ENCODE results near the gene GOLGA1. TPM values are rescaled to one million over a fixed set of nuclear protein-coding genes. Genes with fewer than 3 reads are reported as not detected.

GOLGA1 gene
- total and polyA plus RNA-seq, 2 donors = 7.3 to 9.5 TPM

GRCh38 chr9:124894035-124894740, 46.7 kb downstream of the GOLGA1 start:
- Histone ChIP-seq H3K36me3 (ENCODE audit: control insufficient read depth in 2 of 2, insufficient read depth in 2 of 2, low read length in 1 of 2) (peaks cover 37% of the 10 kb centered on the region in 2 donors), H3K4me1 (ENCODE audit: control insufficient read depth in 2 of 2, insufficient read depth in 2 of 2, low read length in 2 of 2) (no peaks in the 10 kb centered on the region), H3K27me3 (ENCODE audit: control insufficient read depth in 2 of 2, insufficient read depth in 1 of 2, low read length in 1 of 2) (peaks cover 18 to 54% of the 10 kb centered on the region in 2 donors), H3K27ac (ENCODE audit: low read depth in 1 of 2, low read length in 1 of 2) (no peak overlapping the region), H3K9me3 (ENCODE audit: control insufficient read depth in 2 of 2, insufficient read depth in 1 of 2, low read length in 1 of 2) (peaks cover under 1 to 12% of the 10 kb centered on the region in 2 donors), H3K4me3 (ENCODE audit: low read length in 2 of 2) (no peak overlapping the region)
- no peak for DNase-seq (ENCODE audit: low read depth in 6 of 9, low spot score in 9 of 9)
- 97% methylated on average over 9 of the region's 9 CpGs for WGBS

DNA sequence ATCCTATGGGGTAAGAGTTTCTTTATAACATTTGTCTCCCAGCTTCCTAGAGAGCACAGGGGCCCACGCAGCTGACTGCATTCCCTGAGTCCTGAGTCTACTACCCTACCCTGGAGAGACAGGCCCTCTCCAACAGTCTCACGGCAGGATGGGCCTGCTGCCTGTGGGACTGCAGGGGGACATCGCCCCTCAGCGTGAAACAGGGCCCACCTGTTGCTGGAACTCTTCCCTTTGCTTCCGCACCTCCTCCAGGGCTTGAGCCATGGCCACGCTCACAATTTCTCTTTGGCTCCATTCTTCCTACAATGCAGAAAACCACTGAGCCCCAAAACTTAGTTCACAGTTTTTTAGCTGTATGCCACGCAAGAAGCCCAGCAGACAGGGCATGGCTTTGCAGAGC, 50.7 kb downstream of the GOLGA1 start:
- no peaks in the 10 kb centered on the region for H3K4me1 ChIP-seq (ENCODE audit: control insufficient read depth in 2 of 2, insufficient read depth in 2 of 2, low read length in 2 of 2)
- H3K27ac ChIP-seq (ENCODE audit: low read depth in 1 of 2, low read length in 1 of 2) = no peak overlapping the region
- WGBS = over 99% methylated on average over 7 of the region's 7 CpGs
- H3K36me3 ChIP-seq (ENCODE audit: control insufficient read depth in 2 of 2, insufficient read depth in 2 of 2, low read length in 1 of 2) = peaks cover 42 to 59% of the 10 kb centered on the region in 2 donors
- peaks cover 2% of the 10 kb centered on the region in 2 donors for H3K9me3 ChIP-seq (ENCODE audit: control insufficient read depth in 2 of 2, insufficient read depth in 1 of 2, low read length in 1 of 2)
- DNase-seq (ENCODE audit: low read depth in 6 of 9, low spot score in 9 of 9) = no peak
- peaks cover 22 to 71% of the 10 kb centered on the region in 2 donors for H3K27me3 ChIP-seq (ENCODE audit: control insufficient read depth in 2 of 2, insufficient read depth in 1 of 2, low read length in 1 of 2)
- H3K4me3 ChIP-seq (ENCODE audit: low read length in 2 of 2) = no peak overlapping the region

DNA sequence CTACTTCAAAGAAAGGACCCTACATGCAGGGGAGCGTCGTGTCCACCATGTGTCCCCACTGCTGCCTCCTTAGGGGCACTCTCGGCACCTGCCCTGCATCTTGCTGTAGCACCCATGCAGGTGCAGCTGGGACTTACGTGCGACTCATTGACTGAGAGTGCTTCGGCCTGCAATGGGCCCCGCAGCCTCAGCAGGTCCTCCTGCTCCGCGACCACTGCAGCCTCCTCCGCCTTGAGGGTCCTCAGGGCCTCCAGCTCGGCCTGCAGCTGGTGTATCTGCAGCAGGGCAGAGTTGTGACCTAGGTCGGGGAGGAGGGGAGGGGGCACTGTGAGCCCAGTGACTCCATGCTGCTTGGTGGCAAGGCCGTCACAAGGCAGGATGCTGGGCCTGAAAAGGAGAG, 51.9 kb downstream of the GOLGA1 start:
- no peaks in the 10 kb centered on the region for H3K4me1 ChIP-seq (ENCODE audit: control insufficient read depth in 2 of 2, insufficient read depth in 2 of 2, low read length in 2 of 2)
- H3K36me3 ChIP-seq (ENCODE audit: control insufficient read depth in 2 of 2, insufficient read depth in 2 of 2, low read length in 1 of 2) = peaks cover 40 to 63% of the 10 kb centered on the region in 2 donors
- H3K9me3 ChIP-seq (ENCODE audit: control insufficient read depth in 2 of 2, insufficient read depth in 1 of 2, low read length in 1 of 2) = peaks cover 0 to 2% of the 10 kb centered on the region in 2 donors
- 98% methylated on average over 13 of the region's 13 CpGs for WGBS
- H3K27ac ChIP-seq (ENCODE audit: low read depth in 1 of 2, low read length in 1 of 2) = no peak overlapping the region
- no peak for DNase-seq (ENCODE audit: low read depth in 6 of 9, low spot score in 9 of 9)
- peaks cover 22 to 71% of the 10 kb centered on the region in 2 donors for H3K27me3 ChIP-seq (ENCODE audit: control insufficient read depth in 2 of 2, insufficient read depth in 1 of 2, low read length in 1 of 2)
- no peak overlapping the region for H3K4me3 ChIP-seq (ENCODE audit: low read length in 2 of 2)

DNA sequence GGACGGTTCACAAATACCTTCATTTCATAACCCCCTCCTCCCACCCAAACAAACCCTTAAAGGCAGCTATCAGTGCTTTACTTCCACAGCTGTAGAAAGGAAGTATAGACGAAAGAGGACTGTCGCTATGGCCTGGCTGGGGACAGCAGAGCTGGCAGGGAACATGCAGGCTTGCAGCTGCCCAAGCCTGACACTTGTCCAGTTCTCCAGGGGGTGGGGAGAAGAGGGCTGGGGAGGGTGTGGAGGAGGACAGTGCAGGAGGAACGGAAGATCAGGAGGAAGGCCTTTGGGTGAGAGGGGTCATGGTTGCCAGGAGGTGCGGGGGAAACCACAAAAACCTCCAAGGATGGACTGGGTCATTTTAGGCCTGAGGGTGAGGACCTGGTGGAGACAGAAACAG, 53.1 kb downstream of the GOLGA1 start:
- Histone ChIP-seq H3K36me3 (ENCODE audit: control insufficient read depth in 2 of 2, insufficient read depth in 2 of 2, low read length in 1 of 2) (peaks cover 33 to 63% of the 10 kb centered on the region in 2 donors), H3K27ac (ENCODE audit: low read depth in 1 of 2, low read length in 1 of 2) (no peak overlapping the region), H3K4me3 (ENCODE audit: low read length in 2 of 2) (no peak overlapping the region), H3K9me3 (ENCODE audit: control insufficient read depth in 2 of 2, insufficient read depth in 1 of 2, low read length in 1 of 2) (peaks cover 0 to 2% of the 10 kb centered on the region in 2 donors), H3K4me1 (ENCODE audit: control insufficient read depth in 2 of 2, insufficient read depth in 2 of 2, low read length in 2 of 2) (no peaks in the 10 kb centered on the region), H3K27me3 (ENCODE audit: control insufficient read depth in 2 of 2, insufficient read depth in 1 of 2, low read length in 1 of 2) (peaks cover 22 to 65% of the 10 kb centered on the region in 2 donors)
- WGBS = 99% methylated on average over 5 of the region's 5 CpGs
- DNase-seq (ENCODE audit: low read depth in 6 of 9, low spot score in 9 of 9) = no peak

- H3K4me3 ChIP-seq (ENCODE audit: low read length in 2 of 2) = no peak overlapping the region
- H3K27me3 ChIP-seq (ENCODE audit: control insufficient read depth in 2 of 2, insufficient read depth in 1 of 2, low read length in 1 of 2) = peaks cover 20 to 61% of the 10 kb centered on the region in 2 donors
- 97% methylated on average over 17 of the region's 17 CpGs for WGBS
- H3K36me3 ChIP-seq (ENCODE audit: control insufficient read depth in 2 of 2, insufficient read depth in 2 of 2, low read length in 1 of 2) = peaks cover 34 to 68% of the 10 kb centered on the region in 2 donors
- H3K4me1 ChIP-seq (ENCODE audit: control insufficient read depth in 2 of 2, insufficient read depth in 2 of 2, low read length in 2 of 2) = no peaks in the 10 kb centered on the region
- DNase-seq (ENCODE audit: low read depth in 6 of 9, low spot score in 9 of 9) = no peak
- no peak overlapping the region for H3K27ac ChIP-seq (ENCODE audit: low read depth in 1 of 2, low read length in 1 of 2)
- peaks cover 0 to 2% of the 10 kb centered on the region in 2 donors for H3K9me3 ChIP-seq (ENCODE audit: control insufficient read depth in 2 of 2, insufficient read depth in 1 of 2, low read length in 1 of 2)
These were observed 53.9 kb downstream of the GOLGA1 start for GRCh38 chr9:124886866-124887492.

DNA sequence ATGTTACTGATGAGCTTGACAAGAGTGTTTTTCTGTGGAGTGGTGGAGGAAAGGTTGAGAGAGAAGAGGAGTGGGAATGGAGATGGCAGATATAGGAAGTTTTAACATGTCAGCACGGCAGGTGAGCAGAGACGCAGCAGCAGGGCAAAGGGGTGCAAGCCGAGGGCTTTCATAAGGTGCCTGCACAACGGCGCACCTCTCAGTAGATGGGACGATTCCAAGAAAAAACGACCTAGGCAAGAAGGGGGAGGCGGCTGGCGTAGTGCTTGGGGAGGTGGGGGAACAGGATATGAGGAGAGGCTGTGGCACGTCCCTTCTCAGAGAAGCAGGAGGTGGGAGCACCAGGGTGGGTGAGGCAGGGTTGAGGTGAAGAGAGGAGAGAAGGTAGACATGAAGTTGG, 54.4 kb downstream of the GOLGA1 start:
- no peak for DNase-seq (ENCODE audit: low read depth in 6 of 9, low spot score in 9 of 9)
- H3K9me3 ChIP-seq (ENCODE audit: control insufficient read depth in 2 of 2, insufficient read depth in 1 of 2, low read length in 1 of 2) = peaks cover 0 to 2% of the 10 kb centered on the region in 2 donors
- 96% methylated on average over 10 of the region's 10 CpGs for WGBS
- no peak overlapping the region for H3K27ac ChIP-seq (ENCODE audit: low read depth in 1 of 2, low read length in 1 of 2)
- peaks cover 39 to 68% of the 10 kb centered on the region in 2 donors for H3K36me3 ChIP-seq (ENCODE audit: control insufficient read depth in 2 of 2, insufficient read depth in 2 of 2, low read length in 1 of 2)
- no peak overlapping the region for H3K4me3 ChIP-seq (ENCODE audit: low read length in 2 of 2)
- peaks cover 20 to 59% of the 10 kb centered on the region in 2 donors for H3K27me3 ChIP-seq (ENCODE audit: control insufficient read depth in 2 of 2, insufficient read depth in 1 of 2, low read length in 1 of 2)
- peaks cover 0 to under 1% of the 10 kb centered on the region in 2 donors for H3K4me1 ChIP-seq (ENCODE audit: control insufficient read depth in 2 of 2, insufficient read depth in 2 of 2, low read length in 2 of 2)

DNA sequence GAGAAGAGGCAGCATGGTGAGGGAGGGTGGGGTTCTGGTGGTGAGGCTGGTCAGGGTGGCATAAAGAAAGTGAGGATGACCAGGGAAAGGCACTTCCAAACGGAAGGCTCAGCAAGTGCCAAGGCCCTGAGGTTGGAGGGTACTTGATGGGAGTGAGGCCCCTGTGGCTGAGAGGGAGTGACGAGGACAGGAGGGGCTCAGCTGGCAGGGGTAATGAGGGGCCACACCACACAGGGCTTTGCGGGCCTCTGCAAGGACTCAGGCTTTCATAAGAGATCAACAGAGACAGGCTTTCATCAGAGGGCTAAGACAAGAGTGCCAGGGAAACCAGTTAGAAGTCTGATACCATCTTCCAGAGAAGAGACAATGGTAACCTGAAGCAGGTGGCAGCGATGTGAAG, 55.3 kb downstream of the GOLGA1 start:
- no peak for DNase-seq (ENCODE audit: low read depth in 6 of 9, low spot score in 9 of 9)
- 99% methylated on average over 4 of the region's 4 CpGs for WGBS
- no peak overlapping the region for H3K4me3 ChIP-seq (ENCODE audit: low read length in 2 of 2)
- peaks cover 0 to 2% of the 10 kb centered on the region in 2 donors for H3K9me3 ChIP-seq (ENCODE audit: control insufficient read depth in 2 of 2, insufficient read depth in 1 of 2, low read length in 1 of 2)
- H3K27ac ChIP-seq (ENCODE audit: low read depth in 1 of 2, low read length in 1 of 2) = no peak overlapping the region
- peaks cover 0 to 10% of the 10 kb centered on the region in 2 donors for H3K4me1 ChIP-seq (ENCODE audit: control insufficient read depth in 2 of 2, insufficient read depth in 2 of 2, low read length in 2 of 2)
- peaks cover 41 to 60% of the 10 kb centered on the region in 2 donors for H3K36me3 ChIP-seq (ENCODE audit: control insufficient read depth in 2 of 2, insufficient read depth in 2 of 2, low read length in 1 of 2)
- peaks cover 15 to 49% of the 10 kb centered on the region in 2 donors for H3K27me3 ChIP-seq (ENCODE audit: control insufficient read depth in 2 of 2, insufficient read depth in 1 of 2, low read length in 1 of 2)

- peaks cover 0 to 2% of the 10 kb centered on the region in 2 donors for H3K9me3 ChIP-seq (ENCODE audit: control insufficient read depth in 2 of 2, insufficient read depth in 1 of 2, low read length in 1 of 2)
- H3K4me1 ChIP-seq (ENCODE audit: control insufficient read depth in 2 of 2, insufficient read depth in 2 of 2, low read length in 2 of 2) = peaks cover 0 to 15% of the 10 kb centered on the region in 2 donors
- no peak overlapping the region for H3K27ac ChIP-seq (ENCODE audit: low read depth in 1 of 2, low read length in 1 of 2)
- peaks cover 8 to 38% of the 10 kb centered on the region in 2 donors for H3K27me3 ChIP-seq (ENCODE audit: control insufficient read depth in 2 of 2, insufficient read depth in 1 of 2, low read length in 1 of 2)
- DNase-seq (ENCODE audit: low read depth in 6 of 9, low spot score in 9 of 9) = no peak
- WGBS = 96% methylated on average over 4 of the region's 4 CpGs
- H3K36me3 ChIP-seq (ENCODE audit: control insufficient read depth in 2 of 2, insufficient read depth in 2 of 2, low read length in 1 of 2) = peaks cover 40 to 56% of the 10 kb centered on the region in 2 donors
- no peak overlapping the region for H3K4me3 ChIP-seq (ENCODE audit: low read length in 2 of 2)
These were observed 56.5 kb downstream of the GOLGA1 start for GRCh38 chr9:124884376-124884775.

- peaks cover 46 to 49% of the 10 kb centered on the region in 2 donors for H3K36me3 ChIP-seq (ENCODE audit: control insufficient read depth in 2 of 2, insufficient read depth in 2 of 2, low read length in 1 of 2)
- peaks cover 0 to 24% of the 10 kb centered on the region in 2 donors for H3K27me3 ChIP-seq (ENCODE audit: control insufficient read depth in 2 of 2, insufficient read depth in 1 of 2, low read length in 1 of 2)
- H3K9me3 ChIP-seq (ENCODE audit: control insufficient read depth in 2 of 2, insufficient read depth in 1 of 2, low read length in 1 of 2) = no peaks in the 10 kb centered on the region
- no peak for DNase-seq (ENCODE audit: low read depth in 6 of 9, low spot score in 9 of 9)
- peaks cover 0 to 21% of the 10 kb centered on the region in 2 donors for H3K4me1 ChIP-seq (ENCODE audit: control insufficient read depth in 2 of 2, insufficient read depth in 2 of 2, low read length in 2 of 2)
- no peak overlapping the region for H3K27ac ChIP-seq (ENCODE audit: low read depth in 1 of 2, low read length in 1 of 2)
- WGBS = 89% methylated on average over 13 of the region's 13 CpGs
- H3K4me3 ChIP-seq (ENCODE audit: low read length in 2 of 2) = no peak overlapping the region
These were observed 58.7 kb downstream of the GOLGA1 start for GRCh38 chr9:124882231-124882630.
